B cell (primary cell): ENCODE measurements around the gene TNPO1. TPM values are rescaled to one million over a fixed set of nuclear protein-coding genes. Genes with fewer than 3 reads are reported as not detected.

Source experiments
- ATAC-seq: fragments of 200-7000 bp; cut with Tn5 transposase; one replicate; pipeline ENCODE4 v1.10.0; 2021; ENCODE audit warnings: low read depth, mild to moderate bottlenecking, moderate number of reproducible peaks, moderate library complexity
- CTCF ChIA-PET: fragments of 350-600 bp; sonication (Branson Sonifier 250); formaldehyde crosslinking; loops from one replicate; lab custom pipeline; 2021; ENCODE audit warnings: antibody characterized with exemption, inconsistent platforms; lab: Charles Lee
- POLR2A ChIA-PET: fragments of 350-600 bp; sonication (Branson Sonifier 250); formaldehyde crosslinking; loops from one replicate; lab custom pipeline; 2021; ENCODE audit warnings: antibody characterized with exemption; lab: Charles Lee
- DNase-seq: peaks from one replicate; pipeline ENCODE4 v3.0.0; 2013
- H2AFZ ChIP-seq: 2 replicates; pipeline ENCODE4 v1.6.1; 2012; ENCODE audit warnings: mild to moderate bottlenecking, low read depth, low read length; ENCODE audit not compliant: insufficient read depth, poor library complexity, severe bottlenecking
- H3K27ac ChIP-seq, 2 donors: 1 replicate in 1 of 2; 2 replicates in 1 of 2; pipeline ENCODE4 v1.5.1; 2012 to 2013; ENCODE audit warnings: low read length in 2 of 2, mild to moderate bottlenecking in 2 of 2, moderate library complexity in 1 of 2
- H3K27me3 ChIP-seq, 4 experiments: fragments of 200-600 bp in 1 of 4; sonication (generic) in 1 of 4; replicated peaks in 1 of 4; 1 replicate in 2 of 4; 2 replicates in 2 of 4; pipeline versions ENCODE4 v1.6.1 to v1.7.0; 2013 to 2016; ENCODE audit warnings: low read length in 3 of 4, mild to moderate bottlenecking in 2 of 4, mixed read lengths in 1 of 4, moderate library complexity in 1 of 4; ENCODE audit not compliant: insufficient read depth in 4 of 4, control insufficient read depth in 3 of 4; ENCODE audit errors: control extremely low read depth in 1 of 4
- H3K36me3 ChIP-seq, 2 experiments: replicated peaks in 1 of 2; 1 replicate in 1 of 2; 2 replicates in 1 of 2; pipeline versions ENCODE4 v1.6.1 to v1.7.1; 2013; ENCODE audit warnings: low read length in 1 of 2; ENCODE audit not compliant: insufficient read depth in 2 of 2, control insufficient read depth in 1 of 2; ENCODE audit errors: control extremely low read depth in 1 of 2, extremely low read depth in 1 of 2
- H3K4me1 ChIP-seq, 2 donors: fragments of 200-600 bp in 1 of 2; sonication (generic) in 1 of 2; 1 replicate in 1 of 2; 2 replicates in 1 of 2; pipeline versions ENCODE4 v1.5.1 to v1.6.1; 2013 to 2017; ENCODE audit warnings: low read length in 2 of 2; ENCODE audit not compliant: control insufficient read depth in 2 of 2, insufficient read depth in 2 of 2
- H3K4me2 ChIP-seq: replicated peaks from 2 replicates; pipeline ENCODE3; 2012; ENCODE audit warnings: mild to moderate bottlenecking, low read depth, low read length; ENCODE audit not compliant: poor library complexity, severe bottlenecking
- H3K4me3 ChIP-seq, 5 experiments: fragments of 200-600 bp in 1 of 5; sonication (generic) in 1 of 5; 1 replicate in 3 of 5; 2 replicates in 2 of 5; pipeline versions ENCODE4 v1.5.1 to v1.7.0; 2011 to 2016; ENCODE audit warnings: low read length in 4 of 5, mild to moderate bottlenecking in 4 of 5, low read depth in 2 of 5, control low read depth in 1 of 5, moderate library complexity in 1 of 5; ENCODE audit not compliant: insufficient read depth in 1 of 5; ENCODE audit errors: control extremely low read depth in 1 of 5, extremely low read depth in 1 of 5
- H3K79me2 ChIP-seq: fragments of 200-600 bp; sonication (generic); one replicate; pipeline ENCODE4 v1.6.0; 2016; ENCODE audit warnings: low read length; ENCODE audit not compliant: control insufficient read depth, insufficient read depth
- H3K9ac ChIP-seq: fragments of 200-600 bp; sonication (generic); 2 replicates; pipeline ENCODE4 v1.6.1; 2017; ENCODE audit warnings: mild to moderate bottlenecking, low read length, moderate library complexity
- H3K9me3 ChIP-seq, 3 donors: one replicate each; pipeline versions ENCODE4 v1.6.1 to v1.7.1; 2013; ENCODE audit warnings: low read length in 2 of 3; ENCODE audit not compliant: control insufficient read depth in 2 of 3, insufficient read depth in 1 of 3; ENCODE audit errors: control extremely low read depth in 1 of 3
- H4K20me1 ChIP-seq: 2 replicates; pipeline ENCODE4 v1.6.0; 2012; ENCODE audit warnings: mild to moderate bottlenecking, low read length; ENCODE audit not compliant: insufficient read depth, control insufficient read depth, poor library complexity, severe bottlenecking
- H3K27ac Mint-ChIP-seq: one replicate; pipeline ENCODE4 v1.8.0; 2021; ENCODE audit warnings: mixed read lengths
- H3K27me3 Mint-ChIP-seq: one replicate; pipeline ENCODE4 v1.8.0; 2021; ENCODE audit warnings: mixed read lengths
- H3K4me1 Mint-ChIP-seq: one replicate; pipeline ENCODE4 v1.8.0; 2021; ENCODE audit warnings: mixed read lengths
- H3K4me3 Mint-ChIP-seq: one replicate; pipeline ENCODE4 v1.8.0; 2021; ENCODE audit warnings: mixed read lengths
- H3K9me3 Mint-ChIP-seq: one replicate; pipeline ENCODE4 v1.8.0; 2022; ENCODE audit warnings: mixed read lengths; ENCODE audit not compliant: insufficient read depth
- CTCF ChIP-seq: fragments of 200-600 bp; IDR thresholded peaks from one replicate; pipeline ENCODE4 v1.8.0; 2022; ENCODE audit warnings: antibody characterized with exemption, mild to moderate bottlenecking
- EZH2 ChIP-seq: IDR thresholded peaks from 2 replicates; pipeline ENCODE4 v1.6.1; 2012; ENCODE audit warnings: borderline replicate concordance, low read depth, mild to moderate bottlenecking, moderate library complexity, low read length; ENCODE audit not compliant: insufficient read depth, poor library complexity, severe bottlenecking
- intact Hi-C: fragments of 100-400 bp; cut with micrococcal nuclease; formaldehyde crosslinking; loops from one replicate; pipeline ENCODE4 v1.10.0; 2022
- polyA plus RNA-seq: library from polyadenylated mRNA; depleted of rRNA; stranded (reverse); fragments of >200 nt; gene quantifications from 2 replicates; pipeline ENCODE4 v1.2.3, GENCODE V29; 2012
- total RNA-seq, 2 donors: library from RNA; stranded (reverse); fragments of 120-200 nt in 1 of 2; gene quantifications; 1 replicate in 1 of 2; 2 replicates in 1 of 2; pipeline versions ENCODE4 v1.2.3 to v1.2.4, GENCODE V29; 2013 to 2022

Gene TNPO1
- total and polyA plus RNA-seq, 2 donors (not counting 1 experiment from before 2014, with no cell fraction given), result 6.4 to 102 TPM

- no peak overlapping the region for H2AFZ ChIP-seq
- H3K79me2 ChIP-seq, result peaks cover 43% of the 10 kb centered on the region
- peaks cover 31% of the 10 kb centered on the region for H3K4me1 Mint-ChIP-seq
- peaks cover 10% of the 10 kb centered on the region for H4K20me1 ChIP-seq
- H3K4me3 ChIP-seq, result no peak overlapping the region
- ATAC-seq, result no peak
- no peaks in the 10 kb centered on the region for H3K27me3 Mint-ChIP-seq
- no peak for DNase-seq
- H3K27ac ChIP-seq, result no peak overlapping the region
- no peaks in the 10 kb centered on the region for H3K36me3 ChIP-seq
- H3K9ac ChIP-seq, result no peak overlapping the region
- H3K27ac Mint-ChIP-seq, result no peak overlapping the region
- peaks cover 4 to 15% of the 10 kb centered on the region in 2 donors for H3K4me1 ChIP-seq
- TF ChIP-seq CTCF, result no peak
- TF ChIP-seq EZH2, result no peak
- CTCF ChIA-PET, result interaction anchor here (1.1 to 1.3 kb wide), 2 partner anchors 24 to 26 kb away, joined by 3 read pairs; no protein-coding TSS in a partner anchor
- H3K4me3 Mint-ChIP-seq, result no peak overlapping the region
- H3K4me2 ChIP-seq, result no peak overlapping the region
- no peaks in the 10 kb centered on the region for H3K9me3 Mint-ChIP-seq
- intact Hi-C loops, result loop anchor here (10.0 kb wide), 2 partner anchors 722 to 1842 kb away; partner anchors contain the start of genes ANKRA2, HEXB and UTP15
- POLR2A ChIA-PET, result interaction anchor here (1.3 kb wide), 1 partner anchor 26 kb away, joined by 3 read pairs; the partner anchor contains the start of gene TNPO1
- no peaks in the 10 kb centered on the region for H3K27me3 ChIP-seq
- no peaks in the 10 kb centered on the region for H3K9me3 ChIP-seq
Observed at GRCh38 chr5:72842816-72843215, 26.4 kb downstream of the TNPO1 start.

- TF ChIP-seq EZH2, result no peak
- TF ChIP-seq CTCF, result no peak
- ChIA-PET POLR2A (no interaction called here), CTCF (interaction anchor here (0.6 to 1.7 kb wide), 3 partner anchors 11 to 693 kb away, joined by 4 to 5 read pairs (median 5); no protein-coding TSS in a partner anchor)
- no peak overlapping the region for H3K27ac ChIP-seq
- Mint-ChIP-seq H3K9me3 (no peaks in the 10 kb centered on the region), H3K4me3 (no peak overlapping the region), H3K27me3 (no peaks in the 10 kb centered on the region), H3K27ac (no peak overlapping the region), H3K4me1 (peaks cover 39% of the 10 kb centered on the region)
- H2AFZ ChIP-seq, result no peak overlapping the region
- H3K9ac ChIP-seq, result no peak overlapping the region
- H4K20me1 ChIP-seq, result peaks cover 15% of the 10 kb centered on the region
- intact Hi-C loops, result loop anchor here (2.0 to 10.0 kb wide), 3 partner anchors 17 to 1841 kb away; partner anchors contain the start of genes ANKRA2, HEXB and UTP15
- H3K79me2 ChIP-seq, result peaks cover 43% of the 10 kb centered on the region
- no peak for ATAC-seq
- H3K4me2 ChIP-seq, result no peak overlapping the region
- H3K36me3 ChIP-seq, result no peaks in the 10 kb centered on the region
- no peaks in the 10 kb centered on the region for H3K9me3 ChIP-seq
- DNase-seq, result no peak
- no peak overlapping the region for H3K4me3 ChIP-seq
- H3K4me1 ChIP-seq, result peaks cover 9 to 18% of the 10 kb centered on the region in 2 donors
- H3K27me3 ChIP-seq, result no peaks in the 10 kb centered on the region
Observed at GRCh38 chr5:72844218-72844603, 27.8 kb downstream of the TNPO1 start.
